Neural cell (in vitro differentiated cells): ENCODE results near the gene PDE10A. TPM values are rescaled to one million over a fixed set of nuclear protein-coding genes. Genes with fewer than 3 reads are reported as not detected.

Source experiments
- H2AFZ ChIP-seq: fragments of 200-600, 300-800 bp; sonication (generic), shearing (Covaris generic); 2 replicates; pipeline ENCODE4 v1.6.0; 2014; ENCODE audit warnings: low read depth, mild to moderate bottlenecking, antibody characterized with exemption, low read length, moderate library complexity
- H3F3A ChIP-seq: fragments of 200-600 bp; shearing (Covaris generic); 2 replicates; pipeline ENCODE4 v1.6.1; 2016; ENCODE audit warnings: mild to moderate bottlenecking, moderate library complexity, mixed read lengths, antibody characterized with exemption, low read length; ENCODE audit not compliant: insufficient read depth, poor library complexity, severe bottlenecking
- H3K27ac ChIP-seq: fragments of 200-600, 300-800 bp; sonication (generic), shearing (Covaris generic); 2 replicates; pipeline ENCODE4 v1.5.1; 2014; ENCODE audit warnings: mild to moderate bottlenecking, low read length, moderate library complexity
- H3K27me3 ChIP-seq: fragments of 300-800, 200-600 bp; sonication (generic), shearing (Covaris generic); 2 replicates; pipeline ENCODE4 v1.6.0; 2014; ENCODE audit warnings: mild to moderate bottlenecking, low read depth, low read length, moderate library complexity; ENCODE audit not compliant: insufficient read depth
- H3K36me3 ChIP-seq: fragments of 300-800, 200-600 bp; sonication (generic), shearing (Covaris generic); 2 replicates; pipeline ENCODE4 v1.5.1; 2014; ENCODE audit warnings: mild to moderate bottlenecking, antibody characterized with exemption, low read length, moderate library complexity; ENCODE audit not compliant: insufficient read depth
- H3K4me2 ChIP-seq: fragments of 300-800, 200-600 bp; sonication (generic), shearing (Covaris generic); 2 replicates; pipeline ENCODE4 v1.6.0; 2014; ENCODE audit warnings: mild to moderate bottlenecking, low read length
- H3K4me3 ChIP-seq: fragments of 300-800, 200-600 bp; sonication (generic), shearing (Covaris generic); 2 replicates; pipeline ENCODE4 v1.5.1; 2014; ENCODE audit warnings: mild to moderate bottlenecking, low read length, moderate library complexity
- H3K79me2 ChIP-seq: fragments of 200-600 bp; shearing (Covaris generic); replicated peaks from 2 replicates; pipeline ENCODE4 v1.6.0; 2014; ENCODE audit warnings: mild to moderate bottlenecking, low read length, moderate library complexity; ENCODE audit not compliant: insufficient read depth
- H3K9ac ChIP-seq: fragments of 300-800, 200-600 bp; sonication (generic), shearing (Covaris generic); 2 replicates; pipeline ENCODE4 v1.6.1; 2016; ENCODE audit warnings: mild to moderate bottlenecking, low read length, mixed read lengths
- H3K9me2 ChIP-seq: fragments of 200-600 bp; shearing (Covaris generic); 2 replicates; pipeline ENCODE4 v1.6.1; 2016; ENCODE audit warnings: mild to moderate bottlenecking, low read length, mixed read lengths; ENCODE audit not compliant: insufficient read depth
- H3K9me3 ChIP-seq: fragments of 200-600, 300-800 bp; sonication (generic), shearing (Covaris generic); 2 replicates; pipeline ENCODE4 v1.6.1; 2016; ENCODE audit warnings: mild to moderate bottlenecking, mixed run types, low read length, moderate library complexity, mixed read lengths
- H4K20me1 ChIP-seq: fragments of 200-600 bp; shearing (Covaris generic); 2 replicates; pipeline ENCODE4 v1.6.1; 2016; ENCODE audit warnings: mild to moderate bottlenecking, mixed run types; ENCODE audit not compliant: insufficient read depth
- EP300 ChIP-seq: fragments of 450-650 bp; conservative IDR thresholded peaks from 2 replicates; pipeline ENCODE4 v1.6.1; 2014; ENCODE audit warnings: antibody characterized with exemption, mild to moderate bottlenecking, moderate library complexity; ENCODE audit not compliant: poor library complexity, severe bottlenecking
- EZH2 ChIP-seq: fragments of 200-600, 300-800 bp; shearing (Covaris generic), sonication (generic); IDR thresholded peaks from 2 replicates; pipeline ENCODE4 v1.6.1; 2014; ENCODE audit warnings: antibody characterized with exemption, low read length, borderline replicate concordance, mild to moderate bottlenecking; ENCODE audit not compliant: insufficient read depth, poor library complexity, severe bottlenecking
- MXI1 ChIP-seq: fragments of 450-650 bp; conservative IDR thresholded peaks from 2 replicates; pipeline ENCODE4 v1.6.1; 2014; ENCODE audit warnings: antibody characterized with exemption, mild to moderate bottlenecking; ENCODE audit not compliant: poor library complexity, severe bottlenecking
- POLR2AphosphoS5 ChIP-seq: IDR thresholded peaks from 2 replicates; pipeline ENCODE4 v1.6.1; 2012
- RAD21 ChIP-seq: fragments of 450-650 bp; conservative IDR thresholded peaks from 2 replicates; pipeline ENCODE4 v1.6.1; 2014; ENCODE audit warnings: antibody characterized with exemption, mild to moderate bottlenecking, moderate library complexity
- SMC3 ChIP-seq: fragments of 450-650 bp; conservative IDR thresholded peaks from 2 replicates; pipeline ENCODE4 v1.6.1; 2014; ENCODE audit warnings: antibody characterized with exemption, mild to moderate bottlenecking, moderate library complexity; ENCODE audit not compliant: poor library complexity
- TAF1 ChIP-seq: IDR thresholded peaks from 2 replicates; pipeline ENCODE4 v1.6.1; 2012; ENCODE audit warnings: low read depth
- polyA plus RNA-seq: library from polyadenylated mRNA; depleted of rRNA; stranded (reverse); fragments of >200 nt; gene quantifications from 2 replicates; pipeline ENCODE4 v1.2.3, GENCODE V29; 2014
- TF ChIP-seq, protein P1 (sequence below): fragments of 450-650 bp; IDR thresholded peaks from 2 replicates; pipeline ENCODE4 v1.5.1; 2014; ENCODE audit warnings: antibody characterized with exemption, mild to moderate bottlenecking, moderate library complexity; ENCODE audit not compliant: poor library complexity, severe bottlenecking
- TF ChIP-seq, protein P2 (sequence below): IDR thresholded peaks from 2 replicates; pipeline ENCODE4 v1.6.1; 2012; ENCODE audit warnings: borderline replicate concordance

The PDE10A gene
- polyA plus RNA-seq, 1 donor from 2014 or later = 52.4 TPM

DNA sequence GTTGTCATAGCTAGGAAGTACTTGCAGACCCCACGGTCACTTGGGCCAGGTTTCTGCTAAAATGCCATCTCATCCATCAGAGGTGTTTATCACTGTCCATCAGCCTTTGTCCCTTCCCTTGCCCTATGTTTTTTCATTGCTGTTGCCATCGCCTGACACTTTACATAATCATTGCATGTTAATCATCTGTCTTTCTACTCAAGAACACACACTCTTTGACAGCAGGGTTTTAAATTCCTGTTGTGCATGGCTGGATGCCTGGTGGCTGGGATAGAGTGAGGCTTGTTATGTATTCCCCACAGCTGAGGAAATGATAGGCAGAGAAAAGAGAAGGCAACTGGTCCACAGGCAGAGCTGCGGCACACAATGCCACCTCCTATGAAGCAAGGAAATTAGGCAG lies 341.9 kb downstream of the PDE10A start:
- Histone ChIP-seq H3K9me3 (peaks cover 9% of the 10 kb centered on the region), H3K4me3 (no peak overlapping the region), H3K27ac (no peak overlapping the region), H3K9me2 (no peaks in the 10 kb centered on the region), H4K20me1 (no peaks in the 10 kb centered on the region), H2AFZ (no peak overlapping the region), H3F3A (no peaks in the 10 kb centered on the region), H3K79me2 (no peaks in the 10 kb centered on the region), H3K9ac (no peak overlapping the region), H3K36me3 (no peaks in the 10 kb centered on the region), H3K27me3 (no peaks in the 10 kb centered on the region), H3K4me2 (no peak overlapping the region)
- TF ChIP-seq, protein P1, sequence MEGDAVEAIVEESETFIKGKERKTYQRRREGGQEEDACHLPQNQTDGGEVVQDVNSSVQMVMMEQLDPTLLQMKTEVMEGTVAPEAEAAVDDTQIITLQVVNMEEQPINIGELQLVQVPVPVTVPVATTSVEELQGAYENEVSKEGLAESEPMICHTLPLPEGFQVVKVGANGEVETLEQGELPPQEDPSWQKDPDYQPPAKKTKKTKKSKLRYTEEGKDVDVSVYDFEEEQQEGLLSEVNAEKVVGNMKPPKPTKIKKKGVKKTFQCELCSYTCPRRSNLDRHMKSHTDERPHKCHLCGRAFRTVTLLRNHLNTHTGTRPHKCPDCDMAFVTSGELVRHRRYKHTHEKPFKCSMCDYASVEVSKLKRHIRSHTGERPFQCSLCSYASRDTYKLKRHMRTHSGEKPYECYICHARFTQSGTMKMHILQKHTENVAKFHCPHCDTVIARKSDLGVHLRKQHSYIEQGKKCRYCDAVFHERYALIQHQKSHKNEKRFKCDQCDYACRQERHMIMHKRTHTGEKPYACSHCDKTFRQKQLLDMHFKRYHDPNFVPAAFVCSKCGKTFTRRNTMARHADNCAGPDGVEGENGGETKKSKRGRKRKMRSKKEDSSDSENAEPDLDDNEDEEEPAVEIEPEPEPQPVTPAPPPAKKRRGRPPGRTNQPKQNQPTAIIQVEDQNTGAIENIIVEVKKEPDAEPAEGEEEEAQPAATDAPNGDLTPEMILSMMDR = no peak
- TF ChIP-seq POLR2AphosphoS5 = no peak
- no peak for TF ChIP-seq RAD21
- TF ChIP-seq EZH2 = no peak
- TF ChIP-seq, protein P2, sequence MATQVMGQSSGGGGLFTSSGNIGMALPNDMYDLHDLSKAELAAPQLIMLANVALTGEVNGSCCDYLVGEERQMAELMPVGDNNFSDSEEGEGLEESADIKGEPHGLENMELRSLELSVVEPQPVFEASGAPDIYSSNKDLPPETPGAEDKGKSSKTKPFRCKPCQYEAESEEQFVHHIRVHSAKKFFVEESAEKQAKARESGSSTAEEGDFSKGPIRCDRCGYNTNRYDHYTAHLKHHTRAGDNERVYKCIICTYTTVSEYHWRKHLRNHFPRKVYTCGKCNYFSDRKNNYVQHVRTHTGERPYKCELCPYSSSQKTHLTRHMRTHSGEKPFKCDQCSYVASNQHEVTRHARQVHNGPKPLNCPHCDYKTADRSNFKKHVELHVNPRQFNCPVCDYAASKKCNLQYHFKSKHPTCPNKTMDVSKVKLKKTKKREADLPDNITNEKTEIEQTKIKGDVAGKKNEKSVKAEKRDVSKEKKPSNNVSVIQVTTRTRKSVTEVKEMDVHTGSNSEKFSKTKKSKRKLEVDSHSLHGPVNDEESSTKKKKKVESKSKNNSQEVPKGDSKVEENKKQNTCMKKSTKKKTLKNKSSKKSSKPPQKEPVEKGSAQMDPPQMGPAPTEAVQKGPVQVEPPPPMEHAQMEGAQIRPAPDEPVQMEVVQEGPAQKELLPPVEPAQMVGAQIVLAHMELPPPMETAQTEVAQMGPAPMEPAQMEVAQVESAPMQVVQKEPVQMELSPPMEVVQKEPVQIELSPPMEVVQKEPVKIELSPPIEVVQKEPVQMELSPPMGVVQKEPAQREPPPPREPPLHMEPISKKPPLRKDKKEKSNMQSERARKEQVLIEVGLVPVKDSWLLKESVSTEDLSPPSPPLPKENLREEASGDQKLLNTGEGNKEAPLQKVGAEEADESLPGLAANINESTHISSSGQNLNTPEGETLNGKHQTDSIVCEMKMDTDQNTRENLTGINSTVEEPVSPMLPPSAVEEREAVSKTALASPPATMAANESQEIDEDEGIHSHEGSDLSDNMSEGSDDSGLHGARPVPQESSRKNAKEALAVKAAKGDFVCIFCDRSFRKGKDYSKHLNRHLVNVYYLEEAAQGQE = no peak

DNA sequence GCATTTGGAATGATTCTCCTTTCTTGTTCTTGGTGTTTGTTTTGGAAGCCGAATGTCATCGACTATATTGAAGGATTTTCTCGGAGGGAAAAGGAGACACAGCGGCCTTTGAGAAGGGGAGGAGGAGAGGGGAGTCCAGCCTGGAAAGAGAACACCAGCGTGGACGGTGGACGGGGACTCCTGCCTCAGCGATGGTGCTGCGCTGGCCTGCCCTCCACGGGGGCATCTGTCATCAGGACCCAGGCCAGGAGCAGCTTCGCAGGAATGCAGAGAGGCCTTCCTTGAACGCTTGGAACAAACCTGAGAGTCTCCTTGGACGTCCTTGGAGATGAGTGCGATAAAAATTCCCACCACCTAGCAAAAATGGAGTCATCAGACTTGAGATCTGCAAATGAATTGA lies 345.3 kb downstream of the PDE10A start:
- no peaks in the 10 kb centered on the region for H4K20me1 ChIP-seq
- H3K36me3 ChIP-seq = no peaks in the 10 kb centered on the region
- TF ChIP-seq EZH2 = no peak
- TF ChIP-seq, protein P1 = no peak
- no peak for TF ChIP-seq SMC3
- no peak for TF ChIP-seq MXI1
- TF ChIP-seq, protein P2 = no peak
- no peak for TF ChIP-seq TAF1
- TF ChIP-seq RAD21 = no peak
- no peak for TF ChIP-seq EP300
- no peak for TF ChIP-seq POLR2AphosphoS5
- H3K79me2 ChIP-seq = no peaks in the 10 kb centered on the region
- no peak overlapping the region for H3K4me2 ChIP-seq
- peaks cover 9% of the 10 kb centered on the region for H3K9me3 ChIP-seq
- H3K4me3 ChIP-seq = no peak overlapping the region
- H2AFZ ChIP-seq = no peak overlapping the region
- no peaks in the 10 kb centered on the region for H3K27me3 ChIP-seq
- no peak overlapping the region for H3K9ac ChIP-seq
- H3K9me2 ChIP-seq = no peaks in the 10 kb centered on the region
- no peaks in the 10 kb centered on the region for H3F3A ChIP-seq
- no peak overlapping the region for H3K27ac ChIP-seq
